ENCODE results near the gene GREM1. TPM values are rescaled to one million over a fixed set of nuclear protein-coding genes. Genes with fewer than 3 reads are reported as not detected.

Gene GREM1
- total and polyA plus RNA-seq, 2 of the 8 experiments (the other 6 are each of a cell fraction or from before 2014, with no cell fraction given): 0.12 to 1.1 TPM

- ChIA-PET POLR2A (ENCODE audit: partially characterized antibody) (no interaction called here), CTCF (ENCODE audit: partially characterized antibody) (interaction anchor here (0.6 to 0.7 kb wide), 3 partner anchors 8 to 181 kb away, joined by 3 read pairs; no protein-coding TSS in a partner anchor)
- Histone ChIP-seq H3K79me1 (ENCODE audit: low read depth, low read length) (no peaks in the 10 kb centered on the region), H3K36me3 (ENCODE audit: control insufficient read depth in 2 of 4, insufficient read depth in 4 of 4, low read length in 3 of 4) (no peaks in the 10 kb centered on the region), H3K9me3 (ENCODE audit: insufficient read depth in 2 of 2, low read depth in 1 of 2, low read length in 1 of 2) (no peaks in the 10 kb centered on the region), H3K4me1 (replicated peaks in 1 of 4; ENCODE audit: control insufficient read depth in 3 of 4, insufficient read depth in 4 of 4, low read length in 3 of 4) (peaks cover 0 to 7% (median 3%) of the 10 kb centered on the region in 4 experiments; a peak in 4 of 7 replicates), H3K4ac (replicated peaks; ENCODE audit: insufficient read length, low read depth, low read length) (no peak overlapping the region), H2BK15ac (ENCODE audit: low read length) (no peak overlapping the region), H2BK20ac (ENCODE audit: low read length) (no peak overlapping the region), H2AFZ (ENCODE audit: low read length) (no peak overlapping the region), H3K23ac (ENCODE audit: insufficient read length) (no peak overlapping the region), H3K27ac (ENCODE audit: low read depth, low read length) (no peak overlapping the region), H3K18ac (ENCODE audit: extremely low read depth, low read length) (no peak overlapping the region), H2BK120ac (replicated peaks; ENCODE audit: low read depth, low read length) (no peak overlapping the region), H3K14ac (ENCODE audit: insufficient read length) (no peak overlapping the region), H3K9ac (replicated peaks in 1 of 4; ENCODE audit: extremely low read depth in 1 of 4, low read depth in 3 of 4, low read length in 3 of 4) (no peak overlapping the region), H3K4me2 (ENCODE audit: insufficient read depth in 1 of 2, low read depth in 2 of 2, low read length in 2 of 2) (no peak overlapping the region), H2BK12ac (ENCODE audit: low read depth, low read length) (no peak overlapping the region), H4K8ac (ENCODE audit: extremely low read depth, insufficient read depth, low read length) (no peak overlapping the region), H3K23me2 (ENCODE audit: low read depth, low read length) (no peaks in the 10 kb centered on the region), H2AK5ac (ENCODE audit: low read depth, low read length) (no peak overlapping the region), H3K56ac (replicated peaks; ENCODE audit: insufficient read length, low read depth, low read length) (no peak overlapping the region), H4K91ac (replicated peaks; ENCODE audit: insufficient read length, low read length) (no peak overlapping the region), H3K27me3 (replicated peaks in 1 of 4; ENCODE audit: control insufficient read depth in 3 of 4, extremely low read depth in 1 of 4, insufficient read depth in 3 of 4, low read length in 3 of 4) (no peaks in the 10 kb centered on the region), H4K5ac (ENCODE audit: insufficient read length, low read depth, low read length) (no peak overlapping the region), H3K79me2 (ENCODE audit: control insufficient read depth in 1 of 2, insufficient read depth in 2 of 2, low read length in 2 of 2) (no peaks in the 10 kb centered on the region), H2BK5ac (ENCODE audit: low read depth, low read length) (no peak overlapping the region), H4K20me1 (replicated peaks in 1 of 2; ENCODE audit: control insufficient read depth in 1 of 2, insufficient read depth in 2 of 2, low read length in 2 of 2) (no peaks in the 10 kb centered on the region), H3K4me3 (ENCODE audit: extremely low read depth in 1 of 4, insufficient read depth in 2 of 4, low read depth in 3 of 4, low read length in 4 of 4) (no peak overlapping the region)
- TF ChIP-seq BCL11A (IDR thresholded peaks at IDR 0.05; ENCODE audit: low read depth in 2 of 2, low read length in 2 of 2): no peak
- no peak for TF ChIP-seq SP2 (IDR thresholded peaks at IDR 0.05; ENCODE audit: low read length)
- TF ChIP-seq CEBPB (IDR thresholded peaks at IDR 0.05; ENCODE audit: low read depth, low read length): no peak
- no peak for TF ChIP-seq JUND (IDR thresholded peaks at IDR 0.05; ENCODE audit: low read length)
- TF ChIP-seq SP1 (IDR thresholded peaks at IDR 0.05; ENCODE audit: low read depth, low read length): no peak
- TF ChIP-seq CBX8 (IDR thresholded peaks at IDR 0.05; ENCODE audit: borderline replicate concordance, low read depth, low read length): no peak
- TF ChIP-seq NANOG (IDR thresholded peaks at IDR 0.05; ENCODE audit: insufficient read depth, low read depth, low read length, poor library complexity, severe bottlenecking): no peak
- TF ChIP-seq ASH2L (IDR thresholded peaks at IDR 0.05; ENCODE audit: low read length): no peak
- TF ChIP-seq TBP (IDR thresholded peaks at IDR 0.05; ENCODE audit: low read depth, low read length): no peak
- no peak for TF ChIP-seq SRF (IDR thresholded peaks at IDR 0.05; ENCODE audit: low read depth, low read length)
- WGBS, 2 experiments (ENCODE audit: extremely low coverage in 1 of 2, insufficient coverage in 1 of 2, insufficient read length in 1 of 2, insufficient replicate concordance in 2 of 2, low coverage in 1 of 2, low lambda C conversion rate in 2 of 2, missing lambda C conversion rate in 1 of 2): 92% methylated on average over 2 of the region's 2 CpGs; no CpG with 5 or more reads in 1 of the 2 experiments
- DNase-seq (ENCODE audit: low read depth in 1 of 2, low spot score in 2 of 2): no peak
- no peak for FAIRE-seq
Observed at GRCh38 chr15:32790352-32790999, 72.7 kb downstream of the GREM1 start.

All from H1 (cell line).